Hepatocyte (in vitro differentiated cells): ENCODE data around the gene LENG8.

Experiments
- EZH2 ChIP-seq: fragments of 200-600 bp; sonication (generic); IDR thresholded peaks from 2 replicates; pipeline ENCODE4 v1.6.1; 2016; ENCODE audit warnings: antibody characterized with exemption, mild to moderate bottlenecking, borderline replicate concordance
- EZH2phosphoT487 ChIP-seq: fragments of 200-600 bp; sonication (generic); IDR thresholded peaks from one replicate; pipeline ENCODE4 v1.6.1; 2018; ENCODE audit warnings: antibody characterized with exemption, mild to moderate bottlenecking, low read depth, moderate library complexity; ENCODE audit not compliant: unreplicated experiment, severe bottlenecking
- TF ChIP-seq, protein P1 (sequence below): fragments of 200-600 bp; sonication (generic); IDR thresholded peaks from 2 replicates; pipeline ENCODE4 v1.5.1; 2016; ENCODE audit warnings: antibody characterized with exemption, mild to moderate bottlenecking; ENCODE audit not compliant: poor library complexity

DNA sequence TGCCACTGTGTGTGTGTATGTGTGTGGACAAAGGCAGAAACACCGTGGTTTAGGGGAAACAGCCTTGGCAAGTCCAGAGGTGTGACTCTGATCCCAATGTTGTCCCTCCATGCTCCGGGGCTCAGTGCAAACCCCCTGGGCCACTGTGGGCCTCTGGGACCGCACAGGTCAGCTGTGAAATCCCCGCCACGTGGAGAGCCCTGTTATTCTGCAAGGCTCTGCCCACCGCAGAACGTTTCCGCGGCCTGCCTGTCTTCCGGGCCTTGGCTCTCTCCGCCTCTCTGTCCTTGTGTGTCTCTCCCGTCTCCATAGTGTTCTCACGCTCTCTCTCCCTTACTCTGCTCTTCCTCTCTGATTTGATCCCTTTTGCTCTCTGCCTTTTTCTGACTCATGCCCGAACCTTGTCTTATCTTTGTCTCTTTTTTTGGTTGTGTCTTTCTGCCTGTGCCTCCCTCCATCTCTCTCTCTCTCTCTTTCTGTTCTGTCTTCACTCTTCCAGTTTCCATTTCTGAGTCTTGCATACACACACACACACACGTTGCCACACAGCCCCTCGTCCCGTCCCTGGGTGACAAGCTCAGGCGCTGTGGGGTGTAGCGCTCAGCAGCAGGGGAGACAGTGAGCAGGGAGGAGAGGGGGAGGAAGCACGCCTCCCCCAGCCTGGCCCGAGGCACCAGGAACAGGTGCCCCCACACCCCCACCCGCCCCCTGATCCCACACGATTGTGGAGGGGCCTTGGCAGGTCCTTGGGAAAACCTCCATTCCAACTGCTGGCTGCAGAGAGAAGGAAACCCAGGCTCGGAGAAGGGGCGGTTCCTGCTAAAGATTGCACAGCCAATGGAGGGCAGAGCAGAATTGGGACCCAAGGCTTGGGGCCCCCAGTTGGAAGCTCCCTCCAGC, 30.7 kb upstream of the LENG8 start:
- TF ChIP-seq EZH2phosphoT487 (no peak), EZH2 (no peak)
- TF ChIP-seq, protein P1, sequence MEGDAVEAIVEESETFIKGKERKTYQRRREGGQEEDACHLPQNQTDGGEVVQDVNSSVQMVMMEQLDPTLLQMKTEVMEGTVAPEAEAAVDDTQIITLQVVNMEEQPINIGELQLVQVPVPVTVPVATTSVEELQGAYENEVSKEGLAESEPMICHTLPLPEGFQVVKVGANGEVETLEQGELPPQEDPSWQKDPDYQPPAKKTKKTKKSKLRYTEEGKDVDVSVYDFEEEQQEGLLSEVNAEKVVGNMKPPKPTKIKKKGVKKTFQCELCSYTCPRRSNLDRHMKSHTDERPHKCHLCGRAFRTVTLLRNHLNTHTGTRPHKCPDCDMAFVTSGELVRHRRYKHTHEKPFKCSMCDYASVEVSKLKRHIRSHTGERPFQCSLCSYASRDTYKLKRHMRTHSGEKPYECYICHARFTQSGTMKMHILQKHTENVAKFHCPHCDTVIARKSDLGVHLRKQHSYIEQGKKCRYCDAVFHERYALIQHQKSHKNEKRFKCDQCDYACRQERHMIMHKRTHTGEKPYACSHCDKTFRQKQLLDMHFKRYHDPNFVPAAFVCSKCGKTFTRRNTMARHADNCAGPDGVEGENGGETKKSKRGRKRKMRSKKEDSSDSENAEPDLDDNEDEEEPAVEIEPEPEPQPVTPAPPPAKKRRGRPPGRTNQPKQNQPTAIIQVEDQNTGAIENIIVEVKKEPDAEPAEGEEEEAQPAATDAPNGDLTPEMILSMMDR: no peak
